ENCODE measurements around the gene HEXIM2. TPM values are rescaled to one million over a fixed set of nuclear protein-coding genes. Genes with fewer than 3 reads are reported as not detected.

Gene HEXIM2
- total and polyA plus RNA-seq, 2 experiments from 2014 or later: 9.0 to 9.5 TPM

DNA sequence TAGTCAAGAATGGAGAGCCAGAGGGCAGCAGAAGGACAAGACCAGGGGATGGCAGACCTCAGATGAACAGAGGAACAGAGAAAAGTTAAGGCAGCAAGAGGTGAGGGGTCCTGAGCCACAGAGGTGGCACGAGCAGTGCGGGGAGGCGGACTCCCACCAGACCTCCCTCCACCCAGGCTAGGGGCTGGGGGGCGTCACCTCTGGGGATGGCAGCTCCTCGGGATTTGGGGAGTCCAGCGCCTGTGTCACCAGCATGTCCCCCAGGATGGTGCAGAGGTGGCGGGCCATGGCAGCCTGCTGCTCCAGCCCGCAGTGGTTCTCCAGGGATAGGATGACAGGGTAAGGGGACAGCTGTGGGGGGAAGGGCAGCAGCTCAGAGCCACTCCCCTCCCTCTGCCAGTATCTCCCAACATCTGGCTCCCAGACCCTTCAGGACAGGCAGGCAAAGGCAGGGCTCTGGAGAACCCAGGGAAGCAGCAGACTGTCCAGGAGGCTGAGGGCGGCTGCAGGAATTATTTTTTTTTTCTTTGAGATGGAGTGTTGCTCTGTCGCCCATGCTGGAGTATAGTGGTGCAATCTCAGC is 45.1 kb upstream of the HEXIM2 start:
- Histone ChIP-seq H3K9me2 (ENCODE audit: insufficient read depth) (no peaks in the 10 kb centered on the region), H3K27me3 (ENCODE audit: insufficient read depth) (no peaks in the 10 kb centered on the region), H3K36me3 (ENCODE audit: insufficient read depth) (no peaks in the 10 kb centered on the region), H4K20me1 (replicated peaks; ENCODE audit: insufficient read depth) (no peaks in the 10 kb centered on the region), H3K4me2 (no peak overlapping the region), H3K79me2 (replicated peaks; ENCODE audit: insufficient read depth) (no peaks in the 10 kb centered on the region), H3K4me3 (no peak overlapping the region), H3K4me1 (ENCODE audit: insufficient read depth) (peaks cover 4% of the 10 kb centered on the region; the same call in 1 of the 2 replicates), H2AFZ (no peak overlapping the region), H3F3A (replicated peaks; ENCODE audit: low read depth) (no peaks in the 10 kb centered on the region), H3K27ac (ENCODE audit: low read depth) (no peak overlapping the region)
- Mint-ChIP-seq H3K27me3 (ENCODE audit: insufficient read depth, low read depth, poor library complexity) (peaks cover 20% of the 10 kb centered on the region), H3K36me3 (ENCODE audit: low read depth) (no peaks in the 10 kb centered on the region), H3K9me3 (no peaks in the 10 kb centered on the region), H3K4me3 (no peak overlapping the region), H3K4me1 (peaks cover 28% of the 10 kb centered on the region), H3K27ac (no peak overlapping the region)
- ATAC-seq: no peak
- TF ChIP-seq, protein P1, sequence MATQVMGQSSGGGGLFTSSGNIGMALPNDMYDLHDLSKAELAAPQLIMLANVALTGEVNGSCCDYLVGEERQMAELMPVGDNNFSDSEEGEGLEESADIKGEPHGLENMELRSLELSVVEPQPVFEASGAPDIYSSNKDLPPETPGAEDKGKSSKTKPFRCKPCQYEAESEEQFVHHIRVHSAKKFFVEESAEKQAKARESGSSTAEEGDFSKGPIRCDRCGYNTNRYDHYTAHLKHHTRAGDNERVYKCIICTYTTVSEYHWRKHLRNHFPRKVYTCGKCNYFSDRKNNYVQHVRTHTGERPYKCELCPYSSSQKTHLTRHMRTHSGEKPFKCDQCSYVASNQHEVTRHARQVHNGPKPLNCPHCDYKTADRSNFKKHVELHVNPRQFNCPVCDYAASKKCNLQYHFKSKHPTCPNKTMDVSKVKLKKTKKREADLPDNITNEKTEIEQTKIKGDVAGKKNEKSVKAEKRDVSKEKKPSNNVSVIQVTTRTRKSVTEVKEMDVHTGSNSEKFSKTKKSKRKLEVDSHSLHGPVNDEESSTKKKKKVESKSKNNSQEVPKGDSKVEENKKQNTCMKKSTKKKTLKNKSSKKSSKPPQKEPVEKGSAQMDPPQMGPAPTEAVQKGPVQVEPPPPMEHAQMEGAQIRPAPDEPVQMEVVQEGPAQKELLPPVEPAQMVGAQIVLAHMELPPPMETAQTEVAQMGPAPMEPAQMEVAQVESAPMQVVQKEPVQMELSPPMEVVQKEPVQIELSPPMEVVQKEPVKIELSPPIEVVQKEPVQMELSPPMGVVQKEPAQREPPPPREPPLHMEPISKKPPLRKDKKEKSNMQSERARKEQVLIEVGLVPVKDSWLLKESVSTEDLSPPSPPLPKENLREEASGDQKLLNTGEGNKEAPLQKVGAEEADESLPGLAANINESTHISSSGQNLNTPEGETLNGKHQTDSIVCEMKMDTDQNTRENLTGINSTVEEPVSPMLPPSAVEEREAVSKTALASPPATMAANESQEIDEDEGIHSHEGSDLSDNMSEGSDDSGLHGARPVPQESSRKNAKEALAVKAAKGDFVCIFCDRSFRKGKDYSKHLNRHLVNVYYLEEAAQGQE (IDR thresholded peaks at IDR 0.05; ENCODE audit: unreplicated experiment): no peak
- TF ChIP-seq, protein P2, sequence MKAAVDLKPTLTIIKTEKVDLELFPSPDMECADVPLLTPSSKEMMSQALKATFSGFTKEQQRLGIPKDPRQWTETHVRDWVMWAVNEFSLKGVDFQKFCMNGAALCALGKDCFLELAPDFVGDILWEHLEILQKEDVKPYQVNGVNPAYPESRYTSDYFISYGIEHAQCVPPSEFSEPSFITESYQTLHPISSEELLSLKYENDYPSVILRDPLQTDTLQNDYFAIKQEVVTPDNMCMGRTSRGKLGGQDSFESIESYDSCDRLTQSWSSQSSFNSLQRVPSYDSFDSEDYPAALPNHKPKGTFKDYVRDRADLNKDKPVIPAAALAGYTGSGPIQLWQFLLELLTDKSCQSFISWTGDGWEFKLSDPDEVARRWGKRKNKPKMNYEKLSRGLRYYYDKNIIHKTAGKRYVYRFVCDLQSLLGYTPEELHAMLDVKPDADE (IDR thresholded peaks at IDR 0.05): no peak
- TF ChIP-seq EZH2phosphoT487 (IDR thresholded peaks at IDR 0.05; ENCODE audit: unreplicated experiment) (no peak), STAT1 (IDR thresholded peaks at IDR 0.05; ENCODE audit: unreplicated experiment) (no peak), JUNB (IDR thresholded peaks at IDR 0.05; ENCODE audit: unreplicated experiment) (no peak), POLR2AphosphoS5 (IDR thresholded peaks at IDR 0.05; ENCODE audit: low read depth) (no peak), NANOG (IDR thresholded peaks at IDR 0.05; ENCODE audit: borderline replicate concordance) (no peak), CREB1 (CRISPR knock-in tag; IDR thresholded peaks at IDR 0.05; ENCODE audit: low read depth) (no peak), ZNF331 (CRISPR knock-in tag; IDR thresholded peaks at IDR 0.05; ENCODE audit: low read depth) (no peak), ZNF114 (CRISPR knock-in tag; IDR thresholded peaks at IDR 0.05) (no peak), EZH2 (IDR thresholded peaks at IDR 0.05; ENCODE audit: low read depth, unreplicated experiment) (no peak)
- TF ChIP-seq, protein P3, sequence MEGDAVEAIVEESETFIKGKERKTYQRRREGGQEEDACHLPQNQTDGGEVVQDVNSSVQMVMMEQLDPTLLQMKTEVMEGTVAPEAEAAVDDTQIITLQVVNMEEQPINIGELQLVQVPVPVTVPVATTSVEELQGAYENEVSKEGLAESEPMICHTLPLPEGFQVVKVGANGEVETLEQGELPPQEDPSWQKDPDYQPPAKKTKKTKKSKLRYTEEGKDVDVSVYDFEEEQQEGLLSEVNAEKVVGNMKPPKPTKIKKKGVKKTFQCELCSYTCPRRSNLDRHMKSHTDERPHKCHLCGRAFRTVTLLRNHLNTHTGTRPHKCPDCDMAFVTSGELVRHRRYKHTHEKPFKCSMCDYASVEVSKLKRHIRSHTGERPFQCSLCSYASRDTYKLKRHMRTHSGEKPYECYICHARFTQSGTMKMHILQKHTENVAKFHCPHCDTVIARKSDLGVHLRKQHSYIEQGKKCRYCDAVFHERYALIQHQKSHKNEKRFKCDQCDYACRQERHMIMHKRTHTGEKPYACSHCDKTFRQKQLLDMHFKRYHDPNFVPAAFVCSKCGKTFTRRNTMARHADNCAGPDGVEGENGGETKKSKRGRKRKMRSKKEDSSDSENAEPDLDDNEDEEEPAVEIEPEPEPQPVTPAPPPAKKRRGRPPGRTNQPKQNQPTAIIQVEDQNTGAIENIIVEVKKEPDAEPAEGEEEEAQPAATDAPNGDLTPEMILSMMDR (conservative IDR thresholded peaks at IDR 0.05; ENCODE audit: low read depth in 2 of 2): no peak
- TF ChIP-seq, protein P4, sequence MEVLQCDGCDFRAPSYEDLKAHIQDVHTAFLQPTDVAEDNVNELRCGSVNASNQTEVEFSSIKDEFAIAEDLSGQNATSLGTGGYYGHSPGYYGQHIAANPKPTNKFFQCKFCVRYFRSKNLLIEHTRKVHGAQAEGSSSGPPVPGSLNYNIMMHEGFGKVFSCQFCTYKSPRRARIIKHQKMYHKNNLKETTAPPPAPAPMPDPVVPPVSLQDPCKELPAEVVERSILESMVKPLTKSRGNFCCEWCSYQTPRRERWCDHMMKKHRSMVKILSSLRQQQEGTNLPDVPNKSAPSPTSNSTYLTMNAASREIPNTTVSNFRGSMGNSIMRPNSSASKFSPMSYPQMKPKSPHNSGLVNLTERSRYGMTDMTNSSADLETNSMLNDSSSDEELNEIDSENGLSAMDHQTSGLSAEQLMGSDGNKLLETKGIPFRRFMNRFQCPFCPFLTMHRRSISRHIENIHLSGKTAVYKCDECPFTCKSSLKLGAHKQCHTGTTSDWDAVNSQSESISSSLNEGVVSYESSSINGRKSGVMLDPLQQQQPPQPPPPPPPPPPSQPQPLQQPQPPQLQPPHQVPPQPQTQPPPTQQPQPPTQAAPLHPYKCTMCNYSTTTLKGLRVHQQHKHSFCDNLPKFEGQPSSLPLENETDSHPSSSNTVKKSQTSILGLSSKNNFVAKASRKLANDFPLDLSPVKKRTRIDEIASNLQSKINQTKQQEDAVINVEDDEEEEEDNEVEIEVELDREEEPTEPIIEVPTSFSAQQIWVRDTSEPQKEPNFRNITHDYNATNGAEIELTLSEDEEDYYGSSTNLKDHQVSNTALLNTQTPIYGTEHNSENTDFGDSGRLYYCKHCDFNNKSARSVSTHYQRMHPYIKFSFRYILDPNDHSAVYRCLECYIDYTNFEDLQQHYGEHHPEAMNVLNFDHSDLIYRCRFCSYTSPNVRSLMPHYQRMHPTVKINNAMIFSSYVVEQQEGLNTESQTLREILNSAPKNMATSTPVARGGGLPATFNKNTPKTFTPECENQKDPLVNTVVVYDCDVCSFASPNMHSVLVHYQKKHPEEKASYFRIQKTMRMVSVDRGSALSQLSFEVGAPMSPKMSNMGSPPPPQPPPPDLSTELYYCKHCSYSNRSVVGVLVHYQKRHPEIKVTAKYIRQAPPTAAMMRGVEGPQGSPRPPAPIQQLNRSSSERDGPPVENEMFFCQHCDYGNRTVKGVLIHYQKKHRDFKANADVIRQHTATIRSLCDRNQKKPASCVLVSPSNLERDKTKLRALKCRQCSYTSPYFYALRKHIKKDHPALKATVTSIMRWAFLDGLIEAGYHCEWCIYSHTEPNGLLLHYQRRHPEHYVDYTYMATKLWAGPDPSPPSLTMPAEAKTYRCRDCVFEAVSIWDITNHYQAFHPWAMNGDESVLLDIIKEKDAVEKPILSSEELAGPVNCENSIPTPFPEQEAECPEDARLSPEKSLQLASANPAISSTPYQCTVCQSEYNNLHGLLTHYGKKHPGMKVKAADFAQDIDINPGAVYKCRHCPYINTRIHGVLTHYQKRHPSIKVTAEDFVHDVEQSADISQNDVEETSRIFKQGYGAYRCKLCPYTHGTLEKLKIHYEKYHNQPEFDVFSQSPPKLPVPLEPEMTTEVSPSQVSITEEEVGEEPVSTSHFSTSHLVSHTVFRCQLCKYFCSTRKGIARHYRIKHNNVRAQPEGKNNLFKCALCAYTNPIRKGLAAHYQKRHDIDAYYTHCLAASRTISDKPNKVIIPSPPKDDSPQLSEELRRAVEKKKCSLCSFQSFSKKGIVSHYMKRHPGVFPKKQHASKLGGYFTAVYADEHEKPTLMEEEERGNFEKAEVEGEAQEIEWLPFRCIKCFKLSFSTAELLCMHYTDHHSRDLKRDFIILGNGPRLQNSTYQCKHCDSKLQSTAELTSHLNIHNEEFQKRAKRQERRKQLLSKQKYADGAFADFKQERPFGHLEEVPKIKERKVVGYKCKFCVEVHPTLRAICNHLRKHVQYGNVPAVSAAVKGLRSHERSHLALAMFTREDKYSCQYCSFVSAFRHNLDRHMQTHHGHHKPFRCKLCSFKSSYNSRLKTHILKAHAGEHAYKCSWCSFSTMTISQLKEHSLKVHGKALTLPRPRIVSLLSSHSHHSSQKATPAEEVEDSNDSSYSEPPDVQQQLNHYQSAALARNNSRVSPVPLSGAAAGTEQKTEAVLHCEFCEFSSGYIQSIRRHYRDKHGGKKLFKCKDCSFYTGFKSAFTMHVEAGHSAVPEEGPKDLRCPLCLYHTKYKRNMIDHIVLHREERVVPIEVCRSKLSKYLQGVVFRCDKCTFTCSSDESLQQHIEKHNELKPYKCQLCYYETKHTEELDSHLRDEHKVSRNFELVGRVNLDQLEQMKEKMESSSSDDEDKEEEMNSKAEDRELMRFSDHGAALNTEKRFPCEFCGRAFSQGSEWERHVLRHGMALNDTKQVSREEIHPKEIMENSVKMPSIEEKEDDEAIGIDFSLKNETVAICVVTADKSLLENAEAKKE (CRISPR knock-in tag; IDR thresholded peaks at IDR 0.05): no peak
- DNase-seq (ENCODE audit: low spot score): no peak

Measured in GM23338 (cell line).